NCI-H1092 (cell line): ENCODE data around the gene LHCGR.

ENCODE experiments used
- DNase-seq: peaks from one replicate; lab custom pipeline; 2025; lab: John Stamatoyannopoulos, UW

LHCGR gene

DNA sequence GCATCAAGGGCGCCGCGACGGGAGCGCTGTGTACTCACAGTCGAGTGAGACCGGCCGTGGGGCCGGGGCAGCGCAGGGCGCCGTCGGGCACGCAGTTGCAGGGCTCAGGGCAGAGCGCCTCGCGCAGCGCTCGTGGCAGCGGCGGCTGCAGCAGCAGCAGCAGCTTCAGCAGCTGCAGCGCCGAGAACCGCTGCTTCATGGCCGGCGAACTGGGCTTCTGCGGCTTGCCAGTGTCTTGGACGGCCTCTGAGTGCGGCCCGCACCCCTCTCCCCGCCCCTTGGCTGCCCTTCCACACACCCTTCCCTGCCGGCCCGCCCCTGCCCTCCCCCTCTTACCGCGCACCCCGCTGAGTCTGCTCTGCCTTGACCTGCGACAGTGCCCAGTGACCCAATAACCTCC is at the start of gene LHCGR:
TSS of gene LHCGR (minus strand) at position 252 of the 400 bp plus-strand sequence. CDS start at position 199, 53 bp downstream.
- no peak for DNase-seq

- no peak for DNase-seq
Observed at GRCh38 chr2:48799601-48800000, 44.1 kb upstream of the LHCGR start.

- DNase-seq = no peak
Observed at GRCh38 chr2:48795065-48795464, 39.5 kb upstream of the LHCGR start.

GRCh38 chr2:48793671-48794070 is 38.1 kb upstream of the LHCGR start:
- DNase-seq = no peak

DNA sequence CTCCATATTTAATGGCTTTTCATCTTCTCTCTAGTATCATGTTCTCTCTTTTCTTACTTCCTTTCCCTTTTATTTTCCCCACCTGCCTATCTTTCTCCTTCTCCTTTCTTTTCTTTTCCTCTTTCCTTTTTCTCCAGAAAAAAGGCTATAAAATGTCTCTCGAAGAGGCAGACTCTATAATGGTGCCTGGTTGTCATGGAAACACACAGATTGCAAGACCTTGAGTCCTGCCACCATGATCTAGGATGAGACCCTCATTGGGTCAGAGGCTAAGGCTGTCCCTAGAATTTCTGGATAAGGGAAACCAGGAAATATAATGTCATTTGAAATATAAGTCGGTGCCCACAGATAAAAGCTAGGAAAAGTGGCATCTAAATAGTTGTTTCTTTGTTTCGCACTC is 36.5 kb upstream of the LHCGR start:
- DNase-seq = no peak

DNA sequence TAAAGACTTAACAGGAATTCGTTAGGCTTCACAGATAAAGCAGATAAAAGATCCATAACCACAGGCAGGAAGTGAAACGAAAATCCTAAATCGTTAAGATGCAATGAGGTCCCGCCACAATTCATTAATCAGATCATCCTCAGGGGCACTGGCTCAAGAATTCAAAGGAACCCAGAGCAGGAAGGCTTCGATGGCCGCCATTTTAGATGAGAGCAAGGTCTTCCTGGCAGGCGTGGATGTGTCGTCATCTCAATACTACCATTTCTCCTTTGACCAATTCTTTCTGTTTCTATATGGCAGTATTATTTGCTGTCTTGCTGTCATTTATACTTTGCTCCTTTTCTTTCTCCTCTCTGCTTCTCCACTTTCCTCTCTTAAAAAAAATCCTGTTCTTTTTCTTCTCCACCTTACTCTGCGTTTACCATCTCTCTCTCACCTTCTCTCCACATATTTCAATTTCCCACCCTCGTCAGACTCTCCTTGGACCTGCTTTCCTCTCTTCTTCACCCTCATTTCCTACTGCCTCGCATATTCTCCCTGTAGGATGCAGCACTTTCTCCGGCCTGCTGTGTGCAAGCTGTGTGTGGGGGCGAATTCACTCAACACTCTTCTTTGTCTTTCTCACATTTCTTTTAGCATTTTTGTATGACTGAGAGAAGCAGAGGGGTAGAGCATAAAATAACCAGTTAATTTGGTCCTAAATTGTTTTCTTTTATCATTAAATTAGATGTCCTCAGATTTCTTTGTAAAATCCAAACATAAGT is 35.1 kb upstream of the LHCGR start:
- DNase-seq = no peak

DNA sequence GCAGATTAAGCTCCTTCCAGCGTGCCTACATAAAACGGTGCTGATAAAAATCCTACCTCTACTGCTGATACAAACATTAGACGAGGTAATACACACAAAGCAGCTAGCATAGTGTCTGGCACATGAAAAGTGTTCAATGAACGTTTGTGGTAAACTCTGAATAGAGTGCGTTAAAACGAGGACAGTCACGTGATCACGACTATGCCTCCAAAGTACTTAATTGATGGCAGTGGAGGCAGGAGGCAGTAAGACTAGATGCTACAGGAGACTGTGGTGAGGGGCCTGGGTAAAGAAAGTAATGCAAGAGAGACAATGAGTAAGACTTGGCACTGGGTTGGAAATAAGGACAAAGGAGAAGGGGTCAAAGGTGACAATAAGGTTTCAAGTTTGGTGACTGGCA is 32.1 kb upstream of the LHCGR start:
- no peak for DNase-seq

DNA sequence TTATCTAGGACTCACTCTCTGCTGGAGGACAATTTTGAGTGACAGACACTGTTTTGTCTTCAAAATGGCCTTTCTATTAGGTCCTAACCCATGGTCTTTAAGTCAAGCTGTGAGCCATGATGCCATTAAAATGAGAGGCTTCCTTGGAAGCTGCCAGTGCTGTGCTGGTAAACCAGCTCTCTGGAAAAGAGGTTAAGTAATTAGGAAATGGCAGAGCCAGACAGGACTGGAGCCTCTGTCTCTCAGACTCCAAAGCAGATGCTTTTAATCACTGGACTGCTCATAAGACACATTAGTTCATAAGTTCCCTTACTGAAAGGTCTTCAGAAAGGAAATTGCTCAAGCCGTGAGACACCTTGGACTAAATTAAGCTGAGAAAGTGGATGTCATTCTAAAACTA is 25.8 kb upstream of the LHCGR start:
- no peak for DNase-seq

- DNase-seq = no peak
Observed at GRCh38 chr2:48779019-48779716, 23.6 kb upstream of the LHCGR start.

- no peak for DNase-seq
Observed at GRCh38 chr2:48774251-48774650, 18.7 kb upstream of the LHCGR start.

GRCh38 chr2:48771241-48772014 is 15.9 kb upstream of the LHCGR start:
- DNase-seq = no peak

DNA sequence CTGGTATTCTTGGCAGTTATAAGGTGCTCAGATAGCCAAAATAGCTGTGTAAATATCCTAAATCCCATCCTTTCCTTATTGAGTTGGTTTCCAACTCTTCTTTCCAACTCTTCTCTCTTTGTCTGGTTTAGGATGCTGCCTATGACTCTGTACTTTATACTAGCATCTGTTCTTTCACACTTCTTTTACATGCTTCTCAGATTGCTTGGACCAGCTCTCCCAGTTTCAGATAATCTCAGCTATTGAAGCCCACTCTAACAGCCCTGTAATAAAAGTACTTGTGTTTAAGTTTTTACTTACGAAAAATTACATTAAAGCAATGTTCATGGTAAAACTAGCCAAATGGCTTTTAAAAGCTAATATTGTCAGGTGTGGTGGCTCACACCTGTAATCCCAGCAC is 14.7 kb upstream of the LHCGR start:
- no peak for DNase-seq

- DNase-seq = no peak
Observed at GRCh38 chr2:48768669-48769068, 13.1 kb upstream of the LHCGR start.

- DNase-seq = no peak
Observed at GRCh38 chr2:48767330-48767729, 11.8 kb upstream of the LHCGR start.

- DNase-seq = no peak
Observed at GRCh38 chr2:48760826-48761225, 5.3 kb upstream of the LHCGR start.

GRCh38 chr2:48759682-48760081 is 4.2 kb upstream of the LHCGR start:
- DNase-seq = no peak

DNA sequence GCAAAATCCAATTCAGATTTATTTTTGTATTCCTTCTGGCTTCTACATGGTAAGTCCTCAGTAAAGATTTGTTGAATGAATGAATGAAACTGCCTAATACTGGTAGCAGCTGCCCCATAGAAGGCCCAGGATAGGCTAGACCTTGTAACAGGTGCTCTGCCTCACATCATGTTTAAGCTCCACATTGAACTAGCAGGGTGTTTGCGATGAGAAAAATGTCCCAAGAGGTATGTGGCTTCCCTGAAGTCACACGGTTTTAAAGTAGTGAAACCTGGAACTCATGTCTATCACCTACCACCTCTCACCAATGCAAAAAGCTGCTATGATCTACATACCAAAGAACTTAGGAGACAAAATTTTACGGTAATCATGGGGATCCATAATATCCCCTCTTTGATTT is 765 bp upstream of the LHCGR start:
- no peak for DNase-seq

GRCh38 chr2:48754874-48755273 is 650 bp downstream of the LHCGR start:
- DNase-seq = no peak

DNA sequence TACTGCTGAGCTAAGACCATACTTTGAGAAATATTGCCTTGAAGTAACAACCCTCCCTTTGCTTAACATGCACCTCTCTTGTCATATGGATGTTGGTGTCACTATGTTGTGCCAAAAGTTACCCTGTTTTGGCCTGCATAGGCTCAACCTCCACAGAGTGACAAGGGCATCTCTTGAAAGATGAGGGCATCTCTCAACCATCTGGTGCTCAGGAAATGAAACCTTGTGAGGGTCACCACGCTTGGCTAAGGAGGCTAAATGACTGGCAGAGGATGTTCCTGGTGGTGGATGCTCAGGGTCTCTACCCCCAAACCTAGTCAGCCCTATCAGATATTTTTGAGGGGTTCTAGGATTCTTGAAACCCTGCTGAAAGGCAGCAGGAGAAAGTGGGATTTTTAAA is 2.3 kb downstream of the LHCGR start:
- no peak for DNase-seq

GRCh38 chr2:48750128-48750739 is 5.3 kb downstream of the LHCGR start:
- no peak for DNase-seq

DNA sequence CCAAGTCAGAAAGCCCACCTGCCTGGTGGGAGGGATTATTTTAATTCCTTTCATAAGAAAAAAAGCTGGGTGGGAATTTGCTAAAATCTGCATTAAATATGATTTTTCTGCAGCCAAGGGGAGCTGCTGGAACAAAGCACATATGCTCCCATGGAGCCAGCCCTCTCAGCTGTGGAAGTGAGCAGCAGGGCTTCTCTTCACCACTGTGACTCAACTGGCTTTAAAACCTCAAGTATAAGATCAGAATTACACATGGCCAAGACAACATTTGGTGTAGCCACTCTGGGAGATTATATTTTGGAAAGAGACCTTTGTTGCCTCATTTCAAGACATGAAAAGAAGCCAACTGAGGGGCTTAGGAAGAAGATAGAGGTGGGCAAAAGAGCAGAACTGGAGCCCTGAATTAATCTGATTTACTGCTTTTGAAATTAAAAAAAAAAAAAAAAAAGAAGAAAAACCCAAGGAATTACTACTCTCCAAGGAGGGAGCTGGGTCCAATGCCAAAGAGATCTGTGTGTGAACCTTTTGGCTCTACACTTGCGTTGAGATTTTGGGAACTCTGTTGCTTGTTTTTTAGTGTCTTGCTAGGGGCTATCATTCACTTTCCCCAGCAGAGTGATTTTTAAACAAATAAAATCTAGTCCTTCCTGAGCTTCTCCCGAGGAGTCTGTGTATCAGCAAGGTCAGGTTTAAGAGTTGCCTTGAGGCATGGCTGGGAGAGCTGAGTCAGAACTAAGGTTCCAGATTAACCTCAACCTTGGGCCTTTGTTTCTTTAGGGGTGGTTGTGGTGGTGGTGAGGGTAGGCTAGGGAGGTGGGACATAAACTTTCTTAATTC is 6.0 kb downstream of the LHCGR start:
- DNase-seq = no peak

- DNase-seq = no peak
Observed at GRCh38 chr2:48747319-48747718, 8.2 kb downstream of the LHCGR start.
